Measurements from ENCODE around the gene KCTD2.

GRCh38 chr17:75020331-75021110, 26.5 kb upstream of the KCTD2 start:
- no peak for TF ChIP-seq EZH2 (IDR thresholded peaks at IDR 0.05)
- TF ChIP-seq POLR2AphosphoS5 (IDR thresholded peaks at IDR 0.05; ENCODE audit: borderline replicate concordance, low read depth, low read length), result no peak

All from SK-N-MC (cell line).